ENCODE data around the gene NEDD4. TPM values are rescaled to one million over a fixed set of nuclear protein-coding genes. Genes with fewer than 3 reads are reported as not detected.

The NEDD4 gene
- total RNA-seq, 1 donor from 2014 or later, result 32.8 TPM

DNA sequence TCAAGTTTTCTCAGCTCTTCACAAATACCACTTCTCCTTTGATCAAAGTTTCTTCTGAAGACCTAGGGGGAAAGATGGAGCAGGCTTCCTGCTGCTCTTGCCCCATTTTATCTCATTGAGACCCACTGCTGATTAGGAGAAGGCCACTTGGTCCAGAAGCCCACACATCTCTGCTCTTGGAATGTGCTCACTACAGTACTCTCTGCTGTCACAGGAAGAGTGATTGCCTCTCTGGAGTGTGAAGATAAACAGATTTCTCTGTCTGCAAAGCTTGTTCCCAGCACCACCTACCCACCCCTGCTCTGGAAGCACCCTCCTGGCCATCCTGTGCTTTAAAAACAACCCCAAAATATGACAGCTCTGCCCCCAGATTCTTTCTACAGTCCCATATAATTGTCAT is 209.1 kb downstream of the NEDD4 start:
- DNase-seq (ENCODE audit: low read depth, low spot score), result no peak

DNA sequence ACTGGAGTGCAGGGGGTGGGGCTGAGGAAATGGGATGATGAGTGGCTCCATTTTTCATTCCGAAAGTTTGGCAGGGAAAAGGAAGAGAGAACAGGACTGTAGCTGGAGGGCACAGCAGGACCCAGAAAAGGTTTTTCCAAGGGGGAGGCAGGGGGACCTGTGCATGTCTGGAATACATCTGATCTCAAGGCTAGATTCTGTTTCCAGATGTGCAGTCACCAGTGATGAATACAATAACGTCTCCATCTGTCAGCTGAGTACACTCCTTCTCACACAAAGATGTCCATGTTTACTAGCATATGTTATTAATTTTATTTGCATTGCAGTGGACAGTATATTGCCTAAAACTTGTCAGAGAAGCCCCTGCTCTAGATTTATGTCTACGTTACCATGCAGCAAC is 210.5 kb downstream of the NEDD4 start:
- DNase-seq (ENCODE audit: low read depth, low spot score), result no peak

DNA sequence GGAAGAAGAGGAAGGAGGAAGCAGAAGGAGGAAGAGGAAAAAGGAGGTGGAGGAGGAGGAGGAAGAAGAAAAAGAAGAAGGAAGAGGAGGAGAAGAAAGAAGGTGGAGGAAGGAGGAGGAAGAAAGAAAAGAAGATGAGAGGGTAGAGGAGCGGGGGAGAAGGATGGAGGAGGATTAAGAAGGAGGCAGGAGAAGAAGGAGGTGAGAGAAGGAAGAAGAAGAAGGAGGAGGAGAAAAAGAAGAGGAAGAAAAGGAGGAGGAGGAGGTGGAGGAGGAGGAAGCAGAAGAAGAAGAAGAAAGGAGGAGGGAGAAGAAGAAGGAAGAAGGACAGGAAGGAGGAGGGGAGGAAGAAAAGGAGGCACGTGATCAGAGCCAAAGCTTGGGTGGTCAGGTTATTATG is 213.1 kb downstream of the NEDD4 start:
- no peak for DNase-seq (ENCODE audit: low read depth, low spot score)

DNA sequence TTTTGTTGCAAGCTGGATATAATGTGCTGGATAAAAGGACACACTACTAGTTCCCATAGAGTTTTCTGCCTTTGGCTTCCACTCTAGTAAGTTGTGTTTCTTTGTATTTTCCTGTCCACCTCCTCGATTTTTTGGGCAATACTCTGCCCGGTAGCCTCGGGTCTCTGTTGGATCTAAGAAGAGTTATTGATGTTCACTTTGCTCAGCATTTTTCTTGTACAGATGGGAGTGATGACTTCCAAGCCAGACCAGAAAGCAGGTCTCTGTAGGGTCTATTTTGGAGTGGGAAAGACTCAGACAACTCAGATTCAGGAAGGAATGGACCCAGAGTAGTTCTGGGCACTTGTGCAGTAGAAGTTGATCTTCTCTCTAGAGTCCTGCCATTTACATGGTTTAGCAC is 214.5 kb downstream of the NEDD4 start:
- DNase-seq (ENCODE audit: low read depth, low spot score), result no peak
